PFSK-1 (cell line): ENCODE measurements around the gene CCDC167.

ENCODE experiments used
- FOXP2 ChIP-seq: optimal IDR thresholded peaks from 2 replicates; pipeline ENCODE3; 2011; ENCODE audit warnings: borderline replicate concordance, control low read depth, inconsistent platforms; ENCODE audit not compliant: insufficient read depth; ENCODE audit errors: extremely low read length, extremely low read depth
- POLR2AphosphoS5 ChIP-seq: IDR thresholded peaks from 2 replicates; pipeline ENCODE4 v1.6.1; 2012; ENCODE audit warnings: low read depth, mild to moderate bottlenecking, control low read depth, low read length, moderate library complexity
- REST ChIP-seq, 2 experiments: IDR thresholded peaks; 2 replicates each; pipeline versions ENCODE4 v1.6.1 to v1.8.0; 2011 to 2012; ENCODE audit warnings: low read depth in 2 of 2, low read length in 2 of 2, control low read depth in 1 of 2, inconsistent platforms in 1 of 2, mild to moderate bottlenecking in 1 of 2, moderate library complexity in 1 of 2; ENCODE audit not compliant: insufficient read depth in 1 of 2
- SIN3A ChIP-seq: IDR thresholded peaks from 2 replicates; pipeline ENCODE4 v1.6.1; 2012; ENCODE audit warnings: mild to moderate bottlenecking, low read length, moderate library complexity, borderline replicate concordance; ENCODE audit not compliant: insufficient read depth
- TAF1 ChIP-seq: IDR thresholded peaks from 2 replicates; pipeline ENCODE4 v1.6.1; 2012; ENCODE audit warnings: low read length, control low read depth, borderline replicate concordance; ENCODE audit not compliant: insufficient read depth

Gene CCDC167

GRCh38 chr6:37531437-37532036 is 31.8 kb upstream of the CCDC167 start:
- no peak for TF ChIP-seq SIN3A
- no peak for TF ChIP-seq TAF1
- TF ChIP-seq FOXP2 = no peak
- TF ChIP-seq REST (IDR thresholded peaks at IDR 0.05; ENCODE audit: insufficient read depth in 1 of 2, low read depth in 2 of 2, low read length in 2 of 2) = no peak
- no peak for TF ChIP-seq POLR2AphosphoS5

GRCh38 chr6:37531026-37531425 is 31.3 kb upstream of the CCDC167 start:
- TF ChIP-seq SIN3A (no peak), TAF1 (no peak), REST (IDR thresholded peaks at IDR 0.05; ENCODE audit: insufficient read depth in 1 of 2, low read depth in 2 of 2, low read length in 2 of 2) (no peak), FOXP2 (no peak), POLR2AphosphoS5 (no peak)

GRCh38 chr6:37530297-37530696 is 30.6 kb upstream of the CCDC167 start:
- TF ChIP-seq SIN3A = no peak
- no peak for TF ChIP-seq TAF1
- no peak for TF ChIP-seq REST (IDR thresholded peaks at IDR 0.05; ENCODE audit: insufficient read depth in 1 of 2, low read depth in 2 of 2, low read length in 2 of 2)
- TF ChIP-seq FOXP2 = no peak
- TF ChIP-seq POLR2AphosphoS5 = no peak

GRCh38 chr6:37528541-37528940 is 28.8 kb upstream of the CCDC167 start:
- TF ChIP-seq POLR2AphosphoS5 (no peak), REST (IDR thresholded peaks at IDR 0.05; ENCODE audit: insufficient read depth in 1 of 2, low read depth in 2 of 2, low read length in 2 of 2) (no peak), SIN3A (no peak)

- TF ChIP-seq TAF1 (no peak), REST (IDR thresholded peaks at IDR 0.05; ENCODE audit: insufficient read depth in 1 of 2, low read depth in 2 of 2, low read length in 2 of 2) (peak; percentile 91 to 96)
Measured at GRCh38 chr6:37525460-37526357, 26.0 kb upstream of the CCDC167 start.
